ENCODE results near the gene CCDC187.

CCDC187 gene

GRCh38 chr9:136333486-136333885 is 29.6 kb upstream of the CCDC187 start:
- TF ChIP-seq CTCF (conservative IDR thresholded peaks at IDR 0.05), result no peak

GRCh38 chr9:136333045-136333444 is 29.2 kb upstream of the CCDC187 start:
- no peak for TF ChIP-seq CTCF (conservative IDR thresholded peaks at IDR 0.05)
- no peak overlapping the region for H3K27ac ChIP-seq

More at GRCh38 chr9:136333486-136333885, 29.6 kb upstream of the CCDC187 start:
- no peak overlapping the region for H3K27ac ChIP-seq

GRCh38 chr9:136332482-136332983 is 28.6 kb upstream of the CCDC187 start:
- no peak overlapping the region for H3K27ac ChIP-seq
- no peak for TF ChIP-seq CTCF (conservative IDR thresholded peaks at IDR 0.05)

GRCh38 chr9:136331556-136332481 is 27.9 kb upstream of the CCDC187 start:
- no peak for TF ChIP-seq CTCF (conservative IDR thresholded peaks at IDR 0.05)
- peak overlapping the region; percentile 11; the same call in 1 of the 2 replicates for H3K27ac ChIP-seq

GRCh38 chr9:136331030-136331429 is 27.1 kb upstream of the CCDC187 start:
- peak overlapping the region; percentile 11; the same call in 1 of the 2 replicates for H3K27ac ChIP-seq
- no peak for TF ChIP-seq CTCF (conservative IDR thresholded peaks at IDR 0.05)

- H3K27ac ChIP-seq, result peak overlapping the region; percentile 21; the same call in 1 of the 2 replicates
- TF ChIP-seq CTCF (conservative IDR thresholded peaks at IDR 0.05), result no peak
Measured at GRCh38 chr9:136330406-136330990, 26.6 kb upstream of the CCDC187 start.
